Smooth muscle cell (in vitro differentiated cells): ENCODE results near the gene MMP1. TPM values are rescaled to one million over a fixed set of nuclear protein-coding genes. Genes with fewer than 3 reads are reported as not detected.
A peak's percentile ranks its signal among the peaks of the same experiment; 100 is the strongest.
"Not testable (repeated sequence)": the region's sequence is repeated elsewhere in the genome, so short reads cannot be mapped to it uniquely, and the experiment has no call there.

Source experiments
- DNase-seq: peaks from one replicate; lab custom pipeline; 2025; ENCODE audit not compliant: unreplicated experiment; lab: John Stamatoyannopoulos, UW
- H2AFZ ChIP-seq: fragments of 200-600 bp; sonication (generic); 2 replicates; pipeline ENCODE4 v1.6.0; 2016; ENCODE audit warnings: antibody characterized with exemption, low read depth, mild to moderate bottlenecking
- H3F3A ChIP-seq: fragments of 200-600 bp; sonication (generic); 2 replicates; pipeline ENCODE4 v1.6.0; 2017; ENCODE audit warnings: antibody characterized with exemption, low read depth
- H3K27ac ChIP-seq: fragments of 200-600 bp; sonication (generic); 2 replicates; pipeline ENCODE4 v1.5.1; 2016; ENCODE audit warnings: low read depth, mild to moderate bottlenecking
- H3K27me3 ChIP-seq: fragments of 200-600 bp; sonication (generic); 2 replicates; pipeline ENCODE4 v1.6.1; 2016; ENCODE audit warnings: low read depth, mild to moderate bottlenecking
- H3K36me3 ChIP-seq: fragments of 200-600 bp; sonication (generic); 2 replicates; pipeline ENCODE4 v1.5.1; 2016; ENCODE audit warnings: low read depth
- H3K4me1 ChIP-seq: fragments of 200-600 bp; sonication (generic); 2 replicates; pipeline ENCODE4 v1.5.1; 2016; ENCODE audit warnings: low read depth
- H3K4me2 ChIP-seq: fragments of 200-600 bp; sonication (generic); 2 replicates; pipeline ENCODE4 v1.6.0; 2016; ENCODE audit warnings: mild to moderate bottlenecking
- H3K4me3 ChIP-seq: fragments of 200-600 bp; sonication (generic); 2 replicates; pipeline ENCODE4 v1.5.1; 2016; ENCODE audit warnings: mild to moderate bottlenecking
- H3K79me2 ChIP-seq: fragments of 200-600 bp; sonication (generic); 2 replicates; pipeline ENCODE4 v1.6.0; 2016; ENCODE audit warnings: low read depth, mild to moderate bottlenecking
- H3K9ac ChIP-seq: fragments of 200-600 bp; sonication (generic); 2 replicates; pipeline ENCODE4 v1.6.0; 2016; ENCODE audit warnings: low read depth
- H3K9me3 ChIP-seq: fragments of 200-600 bp; sonication (generic); replicated peaks from 2 replicates; pipeline ENCODE4 v1.5.1; 2016; ENCODE audit warnings: low read depth
- H4K20me1 ChIP-seq: fragments of 200-600 bp; sonication (generic); 2 replicates; pipeline ENCODE4 v1.6.0; 2016; ENCODE audit warnings: low read depth
- CTCF ChIP-seq: fragments of 200-600 bp; sonication (generic); IDR thresholded peaks from 2 replicates; pipeline ENCODE4 v1.5.1; 2017; ENCODE audit warnings: borderline replicate concordance, mild to moderate bottlenecking, antibody characterized with exemption; ENCODE audit not compliant: insufficient read depth, poor library complexity, severe bottlenecking
- WGBS: methylation state at CpG from one replicate; pipeline ENCODE4 v1.1.7; 2016; ENCODE audit warnings: low lambda C conversion rate; 5-methylcytosine and 5-hydroxymethylcytosine counted together
- polyA plus RNA-seq: library from polyadenylated mRNA; unstranded; fragments of >200 nt; fragmentation: Nextera tagmentation; extraction: Ambion mirVana; gene quantifications from 2 replicates; pipeline ENCODE4 v1.2.1, GENCODE V29; 2016
- total RNA-seq: library from RNA; depleted of rRNA; stranded (reverse); fragments of >200 nt; gene quantifications from 2 replicates; pipeline ENCODE4 v1.2.3, GENCODE V29; 2014

MMP1 gene
- total and polyA plus RNA-seq, 2 experiments from 2014 or later = 9.1 to 38.3 TPM

GRCh38 chr11:102751673-102752072 lies 46.3 kb downstream of the MMP1 start:
- no peak overlapping the region for H2AFZ ChIP-seq
- H3F3A ChIP-seq = no peaks in the 10 kb centered on the region
- H3K27me3 ChIP-seq = no peaks in the 10 kb centered on the region
- H3K4me1 ChIP-seq = no peaks in the 10 kb centered on the region
- no peak for TF ChIP-seq CTCF
- no peaks in the 10 kb centered on the region for H3K79me2 ChIP-seq
- H4K20me1 ChIP-seq = no peaks in the 10 kb centered on the region
- no peak overlapping the region for H3K4me3 ChIP-seq
- no peak for DNase-seq
- H3K4me2 ChIP-seq = no peak overlapping the region
- H3K9me3 ChIP-seq = peaks cover 5% of the 10 kb centered on the region
- no peak overlapping the region for H3K27ac ChIP-seq
- no peaks in the 10 kb centered on the region for H3K36me3 ChIP-seq
- H3K9ac ChIP-seq = no peak overlapping the region

DNA sequence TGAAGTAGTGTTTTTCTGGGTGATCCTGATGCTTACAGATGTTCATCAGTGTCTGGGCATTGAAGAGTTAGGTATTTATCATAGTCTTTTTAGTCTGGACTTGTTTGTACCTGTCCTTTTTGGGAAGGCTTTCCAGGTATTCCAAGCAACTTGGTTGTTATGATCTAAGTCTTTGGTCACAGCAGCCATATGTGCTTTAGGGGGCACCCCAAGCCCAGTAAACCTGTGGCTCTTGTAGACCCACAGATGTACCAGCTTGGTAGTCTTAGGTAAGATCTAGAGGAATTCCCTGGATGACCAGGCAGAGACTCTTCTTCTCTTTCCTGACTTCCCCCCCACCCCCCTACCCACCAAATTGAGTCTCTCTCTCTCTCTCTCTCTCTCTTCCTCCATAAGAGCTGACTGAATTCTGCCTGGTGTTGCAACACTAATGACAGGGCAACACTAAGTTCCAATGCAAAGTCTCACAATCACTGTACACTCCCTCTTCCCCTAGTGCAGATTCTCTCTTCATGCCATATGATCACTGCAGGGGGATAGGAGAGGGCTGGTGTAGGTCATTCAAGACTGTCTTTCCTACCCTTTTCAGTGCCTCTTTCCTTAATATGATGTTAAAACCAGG lies 48.7 kb downstream of the MMP1 start:
- Histone ChIP-seq H3K36me3 (no peaks in the 10 kb centered on the region), H3K27ac (no peak overlapping the region), H2AFZ (no peak overlapping the region), H3K27me3 (no peaks in the 10 kb centered on the region), H3K9me3 (peaks cover 5% of the 10 kb centered on the region), H3K79me2 (no peaks in the 10 kb centered on the region), H3K4me1 (no peaks in the 10 kb centered on the region), H3F3A (no peaks in the 10 kb centered on the region), H3K4me3 (no peak overlapping the region), H3K4me2 (no peak overlapping the region), H4K20me1 (no peaks in the 10 kb centered on the region), H3K9ac (no peak overlapping the region)
- DNase-seq = no peak
- TF ChIP-seq CTCF = no peak

- not testable (repeated sequence) for H3F3A ChIP-seq, H3K79me2 ChIP-seq, H3K36me3 ChIP-seq, H3K27ac ChIP-seq, H3K9me3 ChIP-seq, H3K27me3 ChIP-seq, H4K20me1 ChIP-seq, DNase-seq, H3K4me1 ChIP-seq
- H3K4me3 ChIP-seq = peak overlapping the region; percentile 38
- H3K9ac ChIP-seq = peak overlapping the region; percentile 43
- peak overlapping the region; percentile 38 for H2AFZ ChIP-seq
- WGBS = 57% methylated on average over 31 of the region's 32 CpGs
- H3K4me2 ChIP-seq = peak overlapping the region; percentile 68
Measured at GRCh38 chr11:102746746-102747578, 51.0 kb downstream of the MMP1 start.

Other genes with a start within 250 kb of the MMP1 start
- gene MMP20, start 172.8 kb downstream of the MMP1 start, total RNA-seq = 0.49 TPM in 1 of 2 replicates, not detected in the other
- 0.46 and 0.87 TPM in 2 replicates for gene MMP20, start 172.8 kb downstream of the MMP1 start, polyA plus RNA-seq
- not detected in 2 replicates for gene MMP27, start 92.4 kb downstream of the MMP1 start, total RNA-seq
- gene MMP27, start 92.4 kb downstream of the MMP1 start, polyA plus RNA-seq = not detected in 2 replicates
- 0.81 TPM in 1 of 2 replicates, not detected in the other for gene MMP8, start 73.2 kb downstream of the MMP1 start, total RNA-seq
- not detected in 2 replicates for gene MMP8, start 73.2 kb downstream of the MMP1 start, polyA plus RNA-seq
- 4.0 and 7.3 TPM in 2 replicates for gene MMP10, start 17.5 kb downstream of the MMP1 start, total RNA-seq
- 1.1 and 6.7 TPM in 2 replicates for gene MMP10, start 17.5 kb downstream of the MMP1 start, polyA plus RNA-seq
- 2.8 and 4.3 TPM in 2 replicates for gene MMP3, start 45.4 kb upstream of the MMP1 start, total RNA-seq
- gene MMP3, start 45.4 kb upstream of the MMP1 start, polyA plus RNA-seq = 2.0 and 3.2 TPM in 2 replicates
- 7.7 and 10.7 TPM in 2 replicates for gene MMP12, start 76.8 kb upstream of the MMP1 start, total RNA-seq
- gene MMP12, start 76.8 kb upstream of the MMP1 start, polyA plus RNA-seq = 0.62 and 6.0 TPM in 2 replicates
- gene MMP13, start 157.6 kb upstream of the MMP1 start, total RNA-seq = 2.0 and 3.0 TPM in 2 replicates
- gene MMP13, start 157.6 kb upstream of the MMP1 start, polyA plus RNA-seq = 0.72 and 1.1 TPM in 2 replicates